IPS-NIHi7 (cell line): ENCODE data around the gene CDK6.

Experiments
- DNase-seq: peaks from one replicate; pipeline ENCODE4 v3.0.0; 2012; ENCODE audit warnings: mixed read lengths; ENCODE audit errors: extremely low spot score

Gene CDK6

DNA sequence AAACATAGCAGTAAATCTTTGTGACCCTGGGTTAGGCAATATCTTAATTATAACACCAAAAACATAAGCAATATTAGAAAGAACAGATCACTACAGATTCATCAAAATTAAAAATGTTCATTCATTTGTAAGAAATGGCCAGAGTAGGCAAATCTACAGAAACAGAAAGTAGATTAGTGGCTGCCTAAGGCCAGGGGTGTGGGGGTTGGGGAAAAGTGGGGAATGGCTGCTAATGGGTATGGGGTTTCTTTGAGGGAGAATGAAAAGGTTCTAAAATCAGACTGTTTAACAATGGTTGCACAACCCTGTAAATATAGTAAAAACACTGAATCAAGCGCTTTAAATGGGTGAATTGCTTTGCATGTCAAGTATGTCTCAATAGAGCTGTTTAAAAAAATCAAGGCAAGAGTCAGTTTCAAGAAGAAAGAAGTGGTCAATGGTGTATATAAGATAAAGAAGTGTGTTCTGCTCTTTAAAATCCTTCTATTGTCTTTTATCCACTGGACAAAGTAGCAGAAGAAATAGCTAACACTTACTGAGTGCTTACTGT, 42.6 kb downstream of the CDK6 start:
- no peak for DNase-seq

- no peak for DNase-seq
Measured at GRCh38 chr7:92790992-92791391, 45.4 kb downstream of the CDK6 start.

GRCh38 chr7:92788559-92789183, 47.7 kb downstream of the CDK6 start:
- no peak for DNase-seq

GRCh38 chr7:92785923-92786322, 50.5 kb downstream of the CDK6 start:
- no peak for DNase-seq

DNA sequence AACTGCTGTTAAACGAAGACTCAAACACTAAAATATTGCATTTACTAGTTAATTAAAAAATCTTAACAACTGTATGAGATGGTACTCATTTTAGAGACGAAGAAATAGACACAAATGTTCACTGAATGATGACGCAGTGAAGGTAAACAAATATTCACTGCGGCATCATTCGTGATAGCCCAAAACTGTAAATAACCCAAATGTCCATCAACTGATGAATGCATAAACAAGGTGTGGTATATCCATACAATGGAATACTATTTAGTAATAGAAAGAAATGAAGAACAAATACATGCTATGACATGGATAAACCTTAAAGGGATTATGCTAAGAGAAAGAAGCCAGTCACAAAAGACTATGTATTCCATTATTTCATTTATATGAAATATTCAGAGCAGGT, 51.4 kb downstream of the CDK6 start:
- DNase-seq: no peak

DNA sequence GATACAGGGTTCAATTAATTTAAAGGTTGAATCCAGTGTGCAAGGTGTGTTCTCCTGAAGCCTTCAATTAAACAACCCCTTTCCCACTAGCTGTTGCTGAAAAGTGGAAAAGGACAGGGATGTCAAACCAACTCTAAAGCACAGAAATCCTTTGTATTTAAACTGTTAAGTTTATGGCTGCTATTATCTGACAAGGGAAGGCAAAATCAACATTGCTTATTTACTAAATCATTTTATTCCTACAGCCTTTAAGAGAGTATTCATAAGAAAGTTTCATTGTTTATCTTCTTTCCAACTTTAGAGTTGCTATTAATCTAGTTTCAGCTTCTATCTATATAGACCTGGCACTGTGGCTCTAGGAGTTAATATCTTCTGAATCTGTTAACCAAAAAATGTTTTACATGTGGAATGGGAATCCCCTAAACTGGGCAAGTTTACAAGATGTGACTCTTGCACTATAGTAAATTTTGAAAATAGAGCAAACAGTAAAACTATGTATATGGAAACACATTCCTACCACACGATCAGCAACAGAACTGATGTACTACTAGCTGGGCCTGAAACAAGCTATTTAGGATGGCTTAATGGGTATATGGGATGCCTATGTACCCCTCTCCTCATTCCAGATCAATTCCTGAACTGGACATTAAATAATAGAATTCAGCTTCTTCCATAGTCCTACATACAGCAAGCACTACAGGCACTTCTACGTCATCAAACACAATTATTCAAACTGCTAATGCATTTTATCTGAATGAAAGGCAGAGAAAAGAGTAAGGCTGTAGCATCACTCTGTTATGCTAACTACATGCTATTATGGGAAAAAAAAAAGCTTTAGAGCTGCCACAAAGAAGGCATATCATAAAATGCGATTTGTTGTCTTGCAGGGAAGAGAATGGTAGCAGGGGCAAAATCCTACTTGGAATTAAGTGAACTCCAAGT, 52.8 kb downstream of the CDK6 start:
- DNase-seq: no peak

- no peak for DNase-seq
Measured at GRCh38 chr7:92782855-92783254, 53.5 kb downstream of the CDK6 start.

DNA sequence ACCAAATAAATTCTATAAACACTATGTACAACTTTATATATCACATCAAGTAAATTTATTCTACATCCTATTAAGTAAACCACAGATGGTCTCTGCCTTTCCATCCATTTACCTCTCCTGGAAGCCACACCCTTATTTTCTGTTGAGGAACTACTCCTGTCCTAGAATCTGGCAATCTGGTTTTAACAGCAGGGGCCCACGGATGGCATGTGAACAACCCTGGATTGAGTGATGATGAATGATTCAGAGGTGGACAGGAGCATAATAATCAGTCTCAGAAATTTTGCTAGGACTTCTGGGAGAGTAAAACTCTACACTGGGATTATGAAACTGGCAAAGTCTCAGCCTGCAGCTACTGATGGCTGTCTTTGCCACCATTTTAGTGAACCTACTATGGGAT, 54.1 kb downstream of the CDK6 start:
- no peak for DNase-seq

- DNase-seq: no peak
Measured at GRCh38 chr7:92781117-92781720, 55.2 kb downstream of the CDK6 start.

GRCh38 chr7:92778972-92779371, 57.4 kb downstream of the CDK6 start:
- no peak for DNase-seq

DNA sequence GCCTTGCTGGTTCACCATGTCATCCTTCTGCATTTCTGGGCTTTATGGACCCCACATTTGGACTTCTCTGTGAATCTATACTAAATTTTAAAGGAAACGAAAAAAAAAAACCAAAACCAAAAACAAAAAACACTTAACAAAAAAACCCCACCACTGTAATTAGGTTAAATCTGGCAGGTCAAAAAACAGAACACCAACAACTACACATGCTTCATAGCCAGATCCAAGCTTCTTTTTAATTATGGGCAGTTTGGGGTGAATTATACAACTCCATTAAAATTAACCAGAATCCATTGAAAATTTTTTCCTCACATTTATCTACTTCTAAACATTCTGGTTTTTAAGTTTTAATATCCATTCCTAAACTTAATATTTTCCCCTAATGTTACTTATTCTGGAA, 58.4 kb downstream of the CDK6 start:
- no peak for DNase-seq

- DNase-seq: no peak
Measured at GRCh38 chr7:92773808-92774207, 62.6 kb downstream of the CDK6 start.

- no peak for DNase-seq
Measured at GRCh38 chr7:92769844-92770243, 66.5 kb downstream of the CDK6 start.

GRCh38 chr7:92769394-92769699, 67.0 kb downstream of the CDK6 start:
- no peak for DNase-seq

DNA sequence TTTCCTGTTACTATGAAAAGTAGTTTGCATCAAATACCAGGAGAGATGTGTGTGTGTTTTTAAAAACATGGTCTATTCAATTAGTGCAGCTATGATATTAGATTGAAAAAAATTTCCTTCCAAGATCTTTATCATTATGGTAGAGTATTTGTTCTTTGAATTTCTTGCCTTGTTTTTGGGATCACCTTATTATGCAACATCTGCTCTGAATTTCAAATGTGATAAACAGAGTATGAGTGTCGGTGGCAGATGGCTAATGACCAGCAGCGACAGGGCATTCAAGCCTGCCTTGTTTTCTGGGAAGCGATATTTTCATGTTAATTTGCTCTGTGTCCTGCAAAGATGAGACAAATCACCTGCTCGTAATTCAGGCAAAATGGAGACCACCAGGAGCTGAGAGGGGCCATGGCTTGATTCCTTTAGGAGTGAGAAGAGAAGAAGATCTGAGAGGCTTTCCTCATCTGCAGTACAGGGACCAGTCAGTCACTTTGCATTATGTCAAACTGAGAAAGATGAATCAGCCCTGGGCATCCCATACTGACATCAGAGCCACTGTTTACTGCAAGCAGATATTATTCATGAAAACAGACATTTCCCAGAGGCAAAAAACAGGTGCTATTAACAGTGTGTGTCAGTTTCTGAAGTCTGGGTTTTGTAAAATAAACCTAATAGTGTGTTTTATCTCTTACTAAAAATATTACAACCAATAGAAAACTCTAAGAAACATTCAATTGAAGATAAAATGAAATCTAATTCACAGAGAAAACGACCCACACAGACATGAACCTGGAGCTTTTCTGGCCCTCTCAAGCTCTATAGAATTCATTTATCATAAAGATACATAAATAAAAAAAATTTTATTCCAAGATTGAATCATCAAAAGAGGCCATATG, 67.6 kb downstream of the CDK6 start:
- no peak for DNase-seq

GRCh38 chr7:92767437-92767836, 68.9 kb downstream of the CDK6 start:
- DNase-seq: no peak

GRCh38 chr7:92766461-92767003, 69.8 kb downstream of the CDK6 start:
- no peak for DNase-seq

- DNase-seq: no peak
Measured at GRCh38 chr7:92765725-92766124, 70.6 kb downstream of the CDK6 start.

- DNase-seq: peak; percentile 79
Measured at GRCh38 chr7:92763636-92764423, 72.5 kb downstream of the CDK6 start.

- no peak for DNase-seq
Measured at GRCh38 chr7:92762851-92763250, 73.5 kb downstream of the CDK6 start.
